ENCODE measurements around the gene HOXC9. TPM values are rescaled to one million over a fixed set of nuclear protein-coding genes. Genes with fewer than 3 reads are reported as not detected.

HOXC9 gene
- total RNA-seq, 1 experiment from 2014 or later: 6.0 TPM

DNA sequence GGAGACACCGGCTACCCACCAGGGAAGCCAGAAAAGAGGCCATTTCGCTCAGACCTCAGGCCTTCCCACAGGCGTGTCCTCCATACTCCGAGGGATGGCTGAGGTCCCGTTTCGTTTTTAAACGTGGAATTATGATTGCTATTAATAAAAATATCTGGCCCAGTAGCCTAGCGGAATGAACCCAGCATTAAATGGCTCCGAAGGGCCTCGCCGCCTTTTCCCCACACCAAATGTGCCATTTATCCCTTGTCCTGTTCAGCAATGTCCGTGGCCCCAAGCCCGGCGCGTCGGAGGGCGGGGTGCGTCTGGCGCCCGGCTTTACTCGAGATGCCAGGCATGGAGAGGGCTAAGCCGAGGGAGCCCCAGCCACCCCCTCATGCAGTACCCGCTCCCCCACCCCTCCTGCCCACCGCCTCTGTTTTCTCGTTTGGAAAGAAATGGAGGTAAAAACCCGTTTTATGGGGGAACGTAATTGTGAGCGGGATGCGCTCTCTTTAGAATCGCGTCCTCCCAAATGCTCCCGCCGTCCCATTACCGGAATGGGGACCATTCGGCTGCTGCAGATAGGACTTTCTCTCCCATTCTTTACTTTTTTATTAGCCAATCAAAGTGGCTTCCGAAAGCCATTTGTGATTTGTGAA is 14.5 kb downstream of the HOXC9 start:
- ChIA-PET POLR2A (interaction anchor here (3.8 to 3.9 kb wide), 2 partner anchors 14 to 18 kb away, joined by 31 to 37 read pairs; partner anchors contain the start of genes HOXC5 and HOXC9), CTCF (interaction anchor here (0.6 to 3.8 kb wide), 4 partner anchors 187 to 261 kb away, joined by 3 to 16 read pairs (median 4); no protein-coding TSS in a partner anchor)
- intact Hi-C loops (cut with micrococcal nuclease): no loop called here
- Mint-ChIP-seq H3K36me3 (ENCODE audit: insufficient read depth, unreplicated experiment) (no peaks in the 10 kb centered on the region), H3K27me3 (ENCODE audit: insufficient read depth, unreplicated experiment) (no peaks in the 10 kb centered on the region), H3K9me3 (ENCODE audit: unreplicated experiment) (no peaks in the 10 kb centered on the region), H3K27ac (ENCODE audit: low read depth, unreplicated experiment) (no peak overlapping the region), H3K4me1 (ENCODE audit: insufficient read depth, unreplicated experiment) (peaks cover 8% of the 10 kb centered on the region), H3K4me3 (ENCODE audit: unreplicated experiment) (no peak overlapping the region)
- BruUV-seq (replicated peaks): no TSS peak
- TF ChIP-seq CTCF (IDR thresholded peaks at IDR 0.05; ENCODE audit: unreplicated experiment): no peak
- DNase-seq (ENCODE audit: unreplicated experiment): no peak

GRCh38 chr12:54015018-54015931 is 15.3 kb downstream of the HOXC9 start:
- no peak for DNase-seq (ENCODE audit: unreplicated experiment)
- POLR2A ChIA-PET: interaction anchor here (0.6 to 3.9 kb wide), 5 partner anchors 13 to 176 kb away, joined by 3 to 37 read pairs (median 31); partner anchors contain the start of genes HOXC5, HOXC6 and HOXC9
- Mint-ChIP-seq H3K9me3 (ENCODE audit: unreplicated experiment) (no peaks in the 10 kb centered on the region), H3K4me3 (ENCODE audit: unreplicated experiment) (no peak overlapping the region), H3K36me3 (ENCODE audit: insufficient read depth, unreplicated experiment) (no peaks in the 10 kb centered on the region), H3K27me3 (ENCODE audit: insufficient read depth, unreplicated experiment) (no peaks in the 10 kb centered on the region), H3K4me1 (ENCODE audit: insufficient read depth, unreplicated experiment) (peaks cover 14% of the 10 kb centered on the region), H3K27ac (ENCODE audit: low read depth, unreplicated experiment) (no peak overlapping the region)
- BruUV-seq (replicated peaks): no TSS peak
- intact Hi-C loops (cut with micrococcal nuclease): no loop called here
- no peak for TF ChIP-seq CTCF (IDR thresholded peaks at IDR 0.05; ENCODE audit: unreplicated experiment)
- CTCF ChIA-PET: interaction anchor here (0.6 to 3.8 kb wide), 5 partner anchors 17 to 262 kb away, joined by 3 to 16 read pairs (median 4); no protein-coding TSS in a partner anchor

GRCh38 chr12:54016051-54016450 is 16.1 kb downstream of the HOXC9 start:
- Mint-ChIP-seq H3K27ac (ENCODE audit: low read depth, unreplicated experiment) (peak overlapping the region; percentile 98), H3K4me3 (ENCODE audit: unreplicated experiment) (peak overlapping the region; percentile 98), H3K9me3 (ENCODE audit: unreplicated experiment) (no peaks in the 10 kb centered on the region), H3K27me3 (ENCODE audit: insufficient read depth, unreplicated experiment) (no peaks in the 10 kb centered on the region), H3K36me3 (ENCODE audit: insufficient read depth, unreplicated experiment) (no peaks in the 10 kb centered on the region), H3K4me1 (ENCODE audit: insufficient read depth, unreplicated experiment) (peaks cover 14% of the 10 kb centered on the region)
- CTCF ChIA-PET: interaction anchor here (0.6 to 2.2 kb wide), 11 partner anchors 11 to 272 kb away, joined by 3 to 22 read pairs (median 4); partner anchors contain the start of gene HOXC9
- no peak for DNase-seq (ENCODE audit: unreplicated experiment)
- no TSS peak for BruUV-seq (replicated peaks)
- POLR2A ChIA-PET: interaction anchor here (0.5 to 3.9 kb wide), 20 partner anchors 9 to 979 kb away, joined by 3 to 37 read pairs (median 5); partner anchors contain the start of genes CALCOCO1, CBX5, COPZ1 and HNRNPA1
- intact Hi-C loops (cut with micrococcal nuclease): no loop called here
- no peak for TF ChIP-seq CTCF (IDR thresholded peaks at IDR 0.05; ENCODE audit: unreplicated experiment)
